Measurements from ENCODE around the gene MRPL19. TPM values are rescaled to one million over a fixed set of nuclear protein-coding genes. Genes with fewer than 3 reads are reported as not detected.

MRPL19 gene
- polyA plus RNA-seq, 3 donors: 4.5 to 25.0 (median 25.0) TPM

DNA sequence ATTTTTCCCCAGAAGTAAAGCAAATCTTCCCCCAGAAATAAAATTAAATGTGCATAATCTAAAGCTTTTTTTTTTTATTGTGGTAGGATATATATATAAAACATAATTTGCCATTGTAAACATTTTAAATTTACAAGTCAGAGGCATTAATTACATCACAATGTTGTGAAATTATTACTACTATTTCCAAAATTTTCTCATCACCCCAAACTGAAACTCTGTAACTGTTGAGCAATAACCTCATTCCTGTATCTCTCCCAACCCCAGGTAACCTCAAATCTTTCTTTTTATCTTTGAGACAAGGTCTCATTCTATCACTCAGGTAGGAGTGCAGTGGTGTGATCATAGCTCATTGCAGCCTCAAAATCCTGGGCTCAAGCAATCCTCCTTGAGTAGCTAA lies 11.2 kb downstream of the MRPL19 start:
- H3K36me3 ChIP-seq (replicated peaks in 1 of 2; ENCODE audit: control insufficient read depth in 1 of 2, insufficient read depth in 2 of 2, low read length in 2 of 2): peaks cover 51 to 97% of the 10 kb centered on the region in 2 donors
- H3K27me3 ChIP-seq (ENCODE audit: control insufficient read depth in 2 of 2, insufficient read depth in 2 of 2, low read length in 2 of 2): no peaks in the 10 kb centered on the region
- no peaks in the 10 kb centered on the region for H3K27me3 Mint-ChIP-seq (ENCODE audit: low read depth in 3 of 3)
- DNase-seq: no peak
- intact Hi-C loops (cut with micrococcal nuclease): no loop called here
- peaks cover 82 to 85% of the 10 kb centered on the region in 2 donors for H3K36me3 Mint-ChIP-seq
- H3K9me3 ChIP-seq (replicated peaks in 1 of 2; ENCODE audit: control insufficient read depth in 1 of 2, insufficient read depth in 1 of 2, low read length in 2 of 2): no peaks in the 10 kb centered on the region
- H3K9me3 Mint-ChIP-seq: peaks cover 0 to 8% (median 0%) of the 10 kb centered on the region in 7 donors
- no peak overlapping the region for H3K27ac ChIP-seq (ENCODE audit: low read depth in 1 of 2, low read length in 2 of 2)
- H3K4me1 ChIP-seq (ENCODE audit: control insufficient read depth in 1 of 2, insufficient read depth in 2 of 2, low read length in 2 of 2): no peaks in the 10 kb centered on the region
- H3K4me3 Mint-ChIP-seq: no peak overlapping the region
- H3K4me3 ChIP-seq (replicated peaks in 1 of 3; ENCODE audit: low read depth in 2 of 3, low read length in 3 of 3): no peak overlapping the region
- no peaks in the 10 kb centered on the region for H4K20me1 ChIP-seq (ENCODE audit: insufficient read depth, low read length)
- H3K4me2 ChIP-seq (replicated peaks; ENCODE audit: extremely low read depth, low read length, poor library complexity, severe bottlenecking): no peak overlapping the region
- no peak overlapping the region for H2AFZ ChIP-seq (ENCODE audit: insufficient read depth, low read depth, low read length, poor library complexity, severe bottlenecking)
- no peak overlapping the region for H3K27ac Mint-ChIP-seq
- H3K4me1 Mint-ChIP-seq: peaks cover 2% of the 10 kb centered on the region
- TF ChIP-seq, protein P1, sequence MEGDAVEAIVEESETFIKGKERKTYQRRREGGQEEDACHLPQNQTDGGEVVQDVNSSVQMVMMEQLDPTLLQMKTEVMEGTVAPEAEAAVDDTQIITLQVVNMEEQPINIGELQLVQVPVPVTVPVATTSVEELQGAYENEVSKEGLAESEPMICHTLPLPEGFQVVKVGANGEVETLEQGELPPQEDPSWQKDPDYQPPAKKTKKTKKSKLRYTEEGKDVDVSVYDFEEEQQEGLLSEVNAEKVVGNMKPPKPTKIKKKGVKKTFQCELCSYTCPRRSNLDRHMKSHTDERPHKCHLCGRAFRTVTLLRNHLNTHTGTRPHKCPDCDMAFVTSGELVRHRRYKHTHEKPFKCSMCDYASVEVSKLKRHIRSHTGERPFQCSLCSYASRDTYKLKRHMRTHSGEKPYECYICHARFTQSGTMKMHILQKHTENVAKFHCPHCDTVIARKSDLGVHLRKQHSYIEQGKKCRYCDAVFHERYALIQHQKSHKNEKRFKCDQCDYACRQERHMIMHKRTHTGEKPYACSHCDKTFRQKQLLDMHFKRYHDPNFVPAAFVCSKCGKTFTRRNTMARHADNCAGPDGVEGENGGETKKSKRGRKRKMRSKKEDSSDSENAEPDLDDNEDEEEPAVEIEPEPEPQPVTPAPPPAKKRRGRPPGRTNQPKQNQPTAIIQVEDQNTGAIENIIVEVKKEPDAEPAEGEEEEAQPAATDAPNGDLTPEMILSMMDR (IDR thresholded peaks at IDR 0.05): no peak
- no peaks in the 10 kb centered on the region for H3K79me2 ChIP-seq (ENCODE audit: insufficient read depth, low read length)
- no peak overlapping the region for H3K9ac ChIP-seq (ENCODE audit: insufficient read depth, low read length, poor library complexity, severe bottlenecking)

DNA sequence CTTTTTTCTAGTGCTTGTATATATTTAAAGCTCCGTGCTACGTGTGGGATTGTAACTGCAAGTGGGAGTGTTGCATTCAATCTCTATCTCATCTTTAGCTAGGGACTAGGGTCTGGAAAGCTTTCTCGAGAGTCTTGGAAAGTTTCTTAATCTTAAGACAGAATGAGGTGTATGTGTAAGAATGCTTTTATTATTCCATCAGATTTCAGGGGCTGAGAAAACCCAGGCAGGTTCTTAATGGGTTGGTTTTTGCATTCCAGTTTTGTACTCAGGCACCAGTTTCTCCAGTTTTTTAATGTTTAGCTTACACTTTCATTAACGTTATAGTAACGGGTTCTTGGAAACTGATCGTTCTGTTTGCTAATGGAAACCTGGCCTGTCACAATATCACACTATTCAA lies 20.3 kb downstream of the MRPL19 start:
- no CpG with 5 or more reads among the region's 6 CpGs for WGBS (ENCODE audit: insufficient coverage)
- peaks cover 46 to 49% of the 10 kb centered on the region in 2 donors for H3K36me3 Mint-ChIP-seq
- no peak overlapping the region for H3K27ac Mint-ChIP-seq

More for the DNA sequence above, 20.3 kb downstream of the MRPL19 start:
- H4K20me1 ChIP-seq (ENCODE audit: insufficient read depth, low read length): no peaks in the 10 kb centered on the region
- no peak overlapping the region for H2AFZ ChIP-seq (ENCODE audit: insufficient read depth, low read depth, low read length, poor library complexity, severe bottlenecking)
- no peak overlapping the region for H3K27ac ChIP-seq (ENCODE audit: low read depth in 1 of 2, low read length in 2 of 2)
- Mint-ChIP-seq H3K27me3 (ENCODE audit: low read depth in 3 of 3) (no peaks in the 10 kb centered on the region), H3K4me1 (no peaks in the 10 kb centered on the region), H3K4me3 (no peak overlapping the region), H3K9me3 (peaks cover 0 to 2% (median 0%) of the 10 kb centered on the region in 7 donors)
- no peak overlapping the region for H3K4me3 ChIP-seq (replicated peaks in 1 of 3; ENCODE audit: low read depth in 2 of 3, low read length in 3 of 3)
- intact Hi-C loops (cut with micrococcal nuclease): no loop called here
- H3K4me2 ChIP-seq (replicated peaks; ENCODE audit: extremely low read depth, low read length, poor library complexity, severe bottlenecking): no peak overlapping the region
- no peaks in the 10 kb centered on the region for H3K79me2 ChIP-seq (ENCODE audit: insufficient read depth, low read length)
- no peaks in the 10 kb centered on the region for H3K9me3 ChIP-seq (replicated peaks in 1 of 2; ENCODE audit: control insufficient read depth in 1 of 2, insufficient read depth in 1 of 2, low read length in 2 of 2)
- H3K36me3 ChIP-seq (replicated peaks in 1 of 2; ENCODE audit: control insufficient read depth in 1 of 2, insufficient read depth in 2 of 2, low read length in 2 of 2): peaks cover 25 to 61% of the 10 kb centered on the region in 2 donors
- DNase-seq: no peak
- H3K27me3 ChIP-seq (ENCODE audit: control insufficient read depth in 2 of 2, insufficient read depth in 2 of 2, low read length in 2 of 2): no peaks in the 10 kb centered on the region
- TF ChIP-seq, protein P1 (IDR thresholded peaks at IDR 0.05): no peak
- no peak overlapping the region for H3K9ac ChIP-seq (ENCODE audit: insufficient read depth, low read length, poor library complexity, severe bottlenecking)
- no peaks in the 10 kb centered on the region for H3K4me1 ChIP-seq (ENCODE audit: control insufficient read depth in 1 of 2, insufficient read depth in 2 of 2, low read length in 2 of 2)

All from CD14-positive monocyte (primary cell).